GM23338 (cell line): ENCODE results near the gene TASOR.

ENCODE experiments used
- CREB1 ChIP-seq: fragments of 250-450 bp; sonication (Bioruptor Pico); IDR thresholded peaks from 2 replicates; pipeline ENCODE4 v1.5.0; 2020; ENCODE audit warnings: low read depth, mild to moderate bottlenecking, moderate library complexity
- CTCF ChIP-seq, 2 experiments: fragments of 200-600 bp in 1 of 2; sonication (generic) in 1 of 2; conservative IDR thresholded peaks; 2 replicates each; pipeline versions ENCODE4 v1.5.1 to v1.6.1; 2016 to 2017; ENCODE audit warnings: antibody characterized with exemption in 2 of 2, low read depth in 2 of 2, mild to moderate bottlenecking in 2 of 2, moderate library complexity in 1 of 2
- ETS1 ChIP-seq: IDR thresholded peaks from 2 replicates; pipeline ENCODE4 v1.6.1; 2016; ENCODE audit warnings: antibody characterized with exemption
- EZH2 ChIP-seq: fragments of 200-600 bp; sonication (generic); IDR thresholded peaks from one replicate; pipeline ENCODE4 v1.8.0; 2017; ENCODE audit warnings: antibody characterized with exemption, mild to moderate bottlenecking, low read depth; ENCODE audit not compliant: unreplicated experiment
- EZH2phosphoT487 ChIP-seq: fragments of 200-600 bp; sonication (generic); IDR thresholded peaks from one replicate; pipeline ENCODE4 v1.8.1; 2018; ENCODE audit warnings: antibody characterized with exemption; ENCODE audit not compliant: unreplicated experiment
- POLR2AphosphoS5 ChIP-seq: IDR thresholded peaks from 2 replicates; pipeline ENCODE4 v1.6.1; 2016; ENCODE audit warnings: antibody characterized with exemption, low read depth
- REST ChIP-seq: IDR thresholded peaks from one replicate; pipeline ENCODE4 v1.6.1; 2018; ENCODE audit warnings: antibody characterized with exemption; ENCODE audit not compliant: unreplicated experiment

GRCh38 chr3:56691165-56692000 is 8.3 kb upstream of the TASOR start:
- TF ChIP-seq CTCF (conservative IDR thresholded peaks at IDR 0.05; ENCODE audit: low read depth in 2 of 2) (no peak), POLR2AphosphoS5 (no peak), ETS1 (no peak), CREB1 (CRISPR knock-in tag) (no peak), REST (no peak), EZH2 (no peak), EZH2phosphoT487 (no peak)
